Central memory CD8-positive, alpha-beta T cell (primary cell): Measurements from ENCODE around the gene ARL8B.
"Not testable (repeated sequence)": the region's sequence is repeated elsewhere in the genome, so short reads cannot be mapped to it uniquely, and the experiment has no call there.

Experiments
- ATAC-seq: fragments of 150-1000 bp; cut with Tn5 transposase; replicated peaks from 2 replicates; pipeline ENCODE4 v1.10.0; 2022; ENCODE audit warnings: mild to moderate bottlenecking, moderate FRiP score, moderate number of reproducible peaks; ENCODE audit not compliant: poor library complexity, severe bottlenecking; ENCODE audit errors: extremely low read depth
- DNase-seq, 2 donors: peaks; one replicate each; pipeline ENCODE4 v3.0.0; 2021; ENCODE audit warnings: low spot score in 2 of 2
- H3K27ac Mint-ChIP-seq: one replicate; pipeline ENCODE4 v1.8.0; 2022; ENCODE audit warnings: low read depth, mild to moderate bottlenecking, moderate library complexity, mixed read lengths
- H3K27me3 Mint-ChIP-seq: one replicate; pipeline ENCODE4 v1.8.0; 2022; ENCODE audit warnings: mixed read lengths
- H3K36me3 Mint-ChIP-seq: one replicate; pipeline ENCODE4 v1.8.0; 2022; ENCODE audit warnings: mild to moderate bottlenecking, moderate library complexity, mixed read lengths; ENCODE audit not compliant: insufficient read depth
- H3K4me1 Mint-ChIP-seq: one replicate; pipeline ENCODE4 v1.8.0; 2022; ENCODE audit warnings: mixed read lengths
- H3K4me3 Mint-ChIP-seq: one replicate; pipeline ENCODE4 v1.8.0; 2022; ENCODE audit warnings: mild to moderate bottlenecking, moderate library complexity, mixed read lengths
- H3K9me3 Mint-ChIP-seq: one replicate; pipeline ENCODE4 v1.8.0; 2022; ENCODE audit warnings: mixed read lengths

The ARL8B gene

DNA sequence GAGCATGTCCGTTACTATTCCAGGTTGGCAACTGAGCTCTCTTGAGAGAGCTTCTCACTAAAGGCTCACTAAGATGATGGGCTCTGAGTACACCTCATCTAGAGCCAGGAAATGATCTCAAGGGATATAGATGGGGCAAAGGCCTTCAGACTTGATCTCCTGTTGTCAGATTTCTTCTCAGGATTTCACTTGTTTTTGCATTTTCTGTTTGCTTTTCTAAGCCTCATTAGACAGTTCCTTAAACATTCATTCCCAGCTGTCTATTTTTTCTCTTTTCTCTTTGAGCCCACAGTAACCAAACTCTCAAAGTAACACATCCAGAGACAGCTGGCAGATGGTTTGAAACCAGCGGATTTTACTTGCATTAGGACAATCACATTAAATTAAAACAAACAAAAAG is 28.4 kb upstream of the ARL8B start:
- peaks cover 61% of the 10 kb centered on the region for H3K27me3 Mint-ChIP-seq
- ATAC-seq: no peak
- no peaks in the 10 kb centered on the region for H3K36me3 Mint-ChIP-seq

GRCh38 chr3:5095886-5096285 is 26.2 kb upstream of the ARL8B start:
- no peak for ATAC-seq
- Mint-ChIP-seq H3K9me3 (no peaks in the 10 kb centered on the region), H3K27ac (no peak overlapping the region), H3K4me1 (no peaks in the 10 kb centered on the region), H3K27me3 (peaks cover 52% of the 10 kb centered on the region), H3K4me3 (no peak overlapping the region), H3K36me3 (no peaks in the 10 kb centered on the region)
- DNase-seq: no peak

More for the DNA sequence above, 28.4 kb upstream of the ARL8B start:
- DNase-seq: no peak
- H3K27ac Mint-ChIP-seq: no peak overlapping the region
- H3K4me3 Mint-ChIP-seq: no peak overlapping the region
- no peaks in the 10 kb centered on the region for H3K4me1 Mint-ChIP-seq
- no peaks in the 10 kb centered on the region for H3K9me3 Mint-ChIP-seq

GRCh38 chr3:5096336-5097008 is 25.6 kb upstream of the ARL8B start:
- Mint-ChIP-seq H3K27me3 (peaks cover 52% of the 10 kb centered on the region), H3K36me3 (no peaks in the 10 kb centered on the region), H3K4me3 (no peak overlapping the region), H3K4me1 (no peaks in the 10 kb centered on the region), H3K27ac (no peak overlapping the region), H3K9me3 (no peaks in the 10 kb centered on the region)
- no peak for DNase-seq
- no peak for ATAC-seq

DNA sequence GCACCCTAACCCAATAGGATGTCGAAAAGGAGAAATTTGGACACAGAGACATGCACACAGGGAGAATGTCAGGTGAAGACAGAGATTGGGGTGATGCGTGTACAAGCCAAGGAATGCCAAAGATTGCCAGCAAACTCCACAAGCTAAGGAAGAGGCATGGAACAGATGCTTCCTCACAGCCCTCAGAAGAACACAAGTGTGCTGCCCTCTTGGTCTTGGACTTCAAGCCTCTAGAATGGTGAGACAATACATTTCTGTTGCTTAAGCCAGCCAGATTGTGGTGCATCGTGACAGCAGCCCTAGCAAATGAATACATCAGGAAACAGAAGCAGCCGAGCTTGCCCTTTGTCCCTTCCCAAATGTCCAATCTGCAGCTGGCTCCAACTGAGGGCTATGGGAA is 23.7 kb upstream of the ARL8B start:
- Mint-ChIP-seq H3K36me3 (no peaks in the 10 kb centered on the region), H3K9me3 (no peaks in the 10 kb centered on the region), H3K27ac (no peak overlapping the region), H3K27me3 (peaks cover 43% of the 10 kb centered on the region), H3K4me1 (no peaks in the 10 kb centered on the region), H3K4me3 (no peak overlapping the region)
- DNase-seq (no peak), ATAC-seq (no peak)

GRCh38 chr3:5102532-5102931 is 19.6 kb upstream of the ARL8B start:
- Mint-ChIP-seq H3K36me3 (no peaks in the 10 kb centered on the region), H3K4me3 (no peak overlapping the region), H3K9me3 (no peaks in the 10 kb centered on the region), H3K27me3 (peaks cover 22% of the 10 kb centered on the region), H3K4me1 (no peaks in the 10 kb centered on the region), H3K27ac (no peak overlapping the region)
- ATAC-seq (no peak), DNase-seq (no peak)

GRCh38 chr3:5103743-5104142 is 18.3 kb upstream of the ARL8B start:
- Mint-ChIP-seq H3K9me3 (no peaks in the 10 kb centered on the region), H3K27me3 (peaks cover 11% of the 10 kb centered on the region), H3K36me3 (no peaks in the 10 kb centered on the region), H3K4me3 (no peak overlapping the region), H3K27ac (no peak overlapping the region), H3K4me1 (no peaks in the 10 kb centered on the region)
- ATAC-seq (no peak), DNase-seq (no peak)

DNA sequence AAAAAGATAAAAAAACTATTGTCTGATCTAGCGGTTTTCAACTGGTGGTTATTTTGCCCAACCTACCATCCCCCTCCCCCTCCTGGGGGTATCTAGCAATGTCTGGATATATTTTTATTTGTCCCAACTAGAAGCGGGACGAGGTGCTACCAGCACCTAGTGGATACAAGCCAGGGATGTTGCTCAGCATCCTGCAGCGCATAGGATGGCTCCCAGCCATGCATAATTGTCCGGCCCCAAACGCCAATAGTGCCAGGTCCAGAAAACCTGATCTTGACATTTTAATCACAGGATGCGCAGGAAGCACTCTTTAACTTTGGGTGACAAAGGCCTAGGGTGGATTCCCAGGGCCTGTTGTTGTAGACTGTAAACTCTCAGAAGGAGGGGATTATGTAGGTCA is 17.0 kb upstream of the ARL8B start:
- H3K9me3 Mint-ChIP-seq: no peaks in the 10 kb centered on the region

GRCh38 chr3:5106371-5106770 is 15.7 kb upstream of the ARL8B start:
- not testable (repeated sequence) for H3K27ac Mint-ChIP-seq, H3K4me1 Mint-ChIP-seq, H3K9me3 Mint-ChIP-seq, H3K36me3 Mint-ChIP-seq, DNase-seq, ATAC-seq, H3K27me3 Mint-ChIP-seq, H3K4me3 Mint-ChIP-seq

More for the DNA sequence above, 17.0 kb upstream of the ARL8B start:
- no peaks in the 10 kb centered on the region for H3K36me3 Mint-ChIP-seq
- ATAC-seq (no peak), DNase-seq (no peak)
- H3K27me3 Mint-ChIP-seq: peaks cover under 1% of the 10 kb centered on the region
- H3K4me3 Mint-ChIP-seq: no peak overlapping the region
- H3K4me1 Mint-ChIP-seq: no peaks in the 10 kb centered on the region
- no peak overlapping the region for H3K27ac Mint-ChIP-seq

GRCh38 chr3:5106933-5107334 is 15.2 kb upstream of the ARL8B start:
- not testable (repeated sequence) for H3K36me3 Mint-ChIP-seq

DNA sequence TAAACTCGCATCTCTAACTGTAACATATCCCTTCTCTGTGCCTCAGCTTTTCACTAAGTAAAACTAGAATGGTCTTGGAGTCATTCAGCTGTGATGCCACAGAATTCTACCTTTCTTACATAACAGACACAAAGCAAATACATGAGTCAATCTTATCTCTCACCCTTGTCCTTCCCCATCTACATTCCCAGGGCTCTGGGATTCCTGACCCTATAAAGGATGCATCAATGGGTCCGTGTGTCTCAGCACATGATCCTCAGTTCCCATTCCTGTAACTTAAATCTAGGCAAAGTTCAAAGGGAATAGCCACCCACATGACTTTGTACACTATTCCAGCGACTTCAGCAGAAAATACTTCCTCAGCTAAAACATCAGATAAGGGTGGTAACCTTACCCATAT is 11.8 kb upstream of the ARL8B start:
- H3K36me3 Mint-ChIP-seq: no peaks in the 10 kb centered on the region
- DNase-seq (no peak), ATAC-seq (no peak)
- H3K4me3 Mint-ChIP-seq: no peak overlapping the region
- no peak overlapping the region for H3K27ac Mint-ChIP-seq
- H3K27me3 Mint-ChIP-seq: no peaks in the 10 kb centered on the region
- H3K9me3 Mint-ChIP-seq: no peaks in the 10 kb centered on the region
- no peaks in the 10 kb centered on the region for H3K4me1 Mint-ChIP-seq

More at GRCh38 chr3:5106933-5107334, 15.2 kb upstream of the ARL8B start:
- not testable (repeated sequence) for H3K4me1 Mint-ChIP-seq, ATAC-seq, H3K27ac Mint-ChIP-seq, H3K27me3 Mint-ChIP-seq, H3K4me3 Mint-ChIP-seq, H3K9me3 Mint-ChIP-seq, DNase-seq

- DNase-seq (no peak), ATAC-seq (no peak)
- Mint-ChIP-seq H3K27ac (no peak overlapping the region), H3K27me3 (no peaks in the 10 kb centered on the region), H3K9me3 (no peaks in the 10 kb centered on the region), H3K36me3 (no peaks in the 10 kb centered on the region), H3K4me3 (no peak overlapping the region), H3K4me1 (no peaks in the 10 kb centered on the region)
These were observed 10.0 kb upstream of the ARL8B start for GRCh38 chr3:5112043-5112442.

DNA sequence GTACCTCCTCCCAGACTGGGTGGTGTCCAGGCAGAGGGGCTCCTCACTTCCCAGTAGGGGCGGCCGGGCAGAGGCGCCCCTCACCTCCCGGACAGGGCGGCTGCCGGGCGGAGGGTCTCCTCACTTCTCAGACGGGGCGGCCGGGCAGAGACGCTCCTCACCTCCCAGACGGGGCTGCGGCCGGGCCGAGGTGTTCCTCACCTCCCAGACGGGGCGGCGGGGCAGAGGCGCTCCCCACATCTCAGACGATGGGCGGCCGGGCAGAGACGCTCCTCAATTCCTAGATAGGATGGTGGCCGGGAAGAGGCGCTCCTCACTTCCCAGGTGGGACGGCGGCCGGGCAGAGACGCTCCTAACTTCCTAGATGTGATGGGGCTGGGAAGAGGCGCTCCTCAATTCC is 8.4 kb upstream of the ARL8B start:
- H3K27ac Mint-ChIP-seq, H3K9me3 Mint-ChIP-seq, H3K27me3 Mint-ChIP-seq, DNase-seq, H3K4me3 Mint-ChIP-seq, H3K36me3 Mint-ChIP-seq, H3K4me1 Mint-ChIP-seq, ATAC-seq: not testable (repeated sequence)

DNA sequence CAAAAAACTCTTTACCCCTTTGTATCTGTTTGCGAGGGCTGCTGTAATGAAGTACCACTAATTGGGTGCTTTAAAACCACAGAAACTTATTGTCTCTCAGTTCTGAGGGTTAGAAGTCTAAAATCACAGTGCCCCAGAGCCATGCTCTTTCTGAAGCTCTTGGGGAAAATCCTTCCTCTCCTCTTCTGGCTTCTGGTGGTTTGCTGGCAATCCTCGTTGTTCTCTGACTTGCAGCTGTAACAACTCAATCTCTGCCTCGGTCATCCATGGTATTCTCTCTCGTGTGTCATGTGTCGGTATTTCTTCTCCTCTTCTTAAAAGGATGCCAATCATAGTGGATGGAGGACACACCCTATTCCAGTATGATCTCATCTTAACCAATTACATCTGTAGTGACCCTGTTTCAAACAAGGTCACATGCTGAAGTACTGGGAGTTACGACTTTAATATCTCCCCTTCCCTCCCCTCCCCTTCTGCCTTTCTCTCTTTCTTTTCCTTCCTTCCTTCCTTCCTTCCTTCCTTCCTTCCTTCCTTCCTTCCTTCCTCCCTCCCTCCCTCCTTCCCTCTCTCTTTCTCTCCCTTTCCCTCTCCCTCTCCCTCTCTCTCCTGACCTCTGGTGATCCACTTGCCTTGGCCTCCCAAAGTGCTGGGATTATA is 6.5 kb upstream of the ARL8B start:
- Mint-ChIP-seq H3K4me1 (no peaks in the 10 kb centered on the region), H3K9me3 (no peaks in the 10 kb centered on the region), H3K27me3 (no peaks in the 10 kb centered on the region), H3K36me3 (no peaks in the 10 kb centered on the region), H3K27ac (no peak overlapping the region), H3K4me3 (no peak overlapping the region)
- DNase-seq (no peak), ATAC-seq (no peak)
